SK-MEL-5 (cell line): ENCODE data around the gene TANGO2. TPM values are rescaled to one million over a fixed set of nuclear protein-coding genes. Genes with fewer than 3 reads are reported as not detected.

Source experiments
- DNase-seq: peaks from one replicate; pipeline ENCODE4 v3.0.0-alpha.2; 2016; ENCODE audit warnings: low read depth, low spot score
- in situ Hi-C: cut with HindIII; loops from 2 replicates; pipeline ENCODE4 v1.10.0; 2016; ENCODE audit warnings: low sequenced_read_pairs, high pct_unique_total_duplicates, low pct_unique_long_range_greater_than_20kb
- total RNA-seq: library from RNA; depleted of rRNA; stranded (reverse); fragments of >200 nt; shearing (Covaris generic); gene quantifications from 2 replicates; pipeline ENCODE4 v1.2.3, GENCODE V29; 2014

The TANGO2 gene
- total RNA-seq, 1 experiment from 2014 or later: 68.3 TPM

- DNase-seq: no peak
- in situ Hi-C loops: no loop called here
Observed at GRCh38 chr22:20083891-20084546, 63.1 kb downstream of the TANGO2 start.

GRCh38 chr22:20084547-20085413 lies 63.9 kb downstream of the TANGO2 start:
- DNase-seq: peak; percentile 41
- in situ Hi-C loops: no loop called here

GRCh38 chr22:20085651-20086050 lies 64.7 kb downstream of the TANGO2 start:
- DNase-seq: no peak
- in situ Hi-C loops: no loop called here

- in situ Hi-C loops: no loop called here
- DNase-seq: no peak
Observed at GRCh38 chr22:20086101-20086599, 65.2 kb downstream of the TANGO2 start.

- in situ Hi-C loops: no loop called here
- no peak for DNase-seq
Observed at GRCh38 chr22:20086763-20087162, 65.9 kb downstream of the TANGO2 start.

DNA sequence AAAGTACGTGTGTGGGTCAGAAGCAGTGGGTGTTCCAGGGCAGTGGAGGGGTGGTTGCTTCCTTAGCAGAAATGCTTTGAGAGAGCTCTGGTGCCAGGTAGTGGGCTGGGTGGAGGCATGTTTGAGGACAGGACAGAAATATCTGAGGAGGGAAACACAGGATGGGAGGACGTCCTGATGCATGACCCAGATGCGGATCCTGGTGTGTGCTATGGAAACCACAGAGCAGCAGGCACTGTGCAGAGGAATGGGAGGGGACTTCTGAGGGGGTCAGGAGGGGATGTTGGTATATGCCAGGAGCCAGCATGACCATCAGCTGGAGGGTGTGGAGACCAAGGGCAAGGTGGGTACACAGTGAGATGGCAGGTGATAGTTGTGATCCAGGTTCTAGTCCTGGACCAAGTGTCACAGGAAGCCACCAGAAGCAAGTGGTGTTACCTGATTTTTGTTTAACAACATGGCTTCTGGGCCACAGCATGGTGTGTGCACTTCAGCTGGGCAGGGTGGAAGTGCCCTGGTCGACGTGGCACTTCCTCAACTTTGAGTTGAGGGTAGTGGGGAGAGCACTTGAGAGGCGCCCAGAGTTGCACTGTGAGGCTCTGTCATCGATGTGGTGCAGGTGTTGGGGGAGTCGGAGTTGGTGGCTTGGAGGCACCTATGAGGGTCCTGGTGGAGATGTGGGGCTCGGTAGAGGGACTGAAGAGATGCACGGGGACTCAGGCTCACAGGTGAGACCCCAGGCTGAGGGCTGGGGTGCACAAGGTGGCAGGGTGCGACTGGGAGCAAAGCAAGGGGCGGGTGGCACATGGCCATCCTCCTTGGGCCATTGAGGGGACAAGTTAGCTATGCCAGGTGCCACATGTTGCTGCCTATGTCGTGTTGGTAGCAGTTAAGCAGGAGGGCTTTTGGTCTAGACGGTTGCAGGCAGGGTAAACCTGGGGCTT lies 66.7 kb downstream of the TANGO2 start:
- in situ Hi-C loops: no loop called here
- no peak for DNase-seq

GRCh38 chr22:20088263-20088648 lies 67.3 kb downstream of the TANGO2 start:
- in situ Hi-C loops: no loop called here
- DNase-seq: no peak

DNA sequence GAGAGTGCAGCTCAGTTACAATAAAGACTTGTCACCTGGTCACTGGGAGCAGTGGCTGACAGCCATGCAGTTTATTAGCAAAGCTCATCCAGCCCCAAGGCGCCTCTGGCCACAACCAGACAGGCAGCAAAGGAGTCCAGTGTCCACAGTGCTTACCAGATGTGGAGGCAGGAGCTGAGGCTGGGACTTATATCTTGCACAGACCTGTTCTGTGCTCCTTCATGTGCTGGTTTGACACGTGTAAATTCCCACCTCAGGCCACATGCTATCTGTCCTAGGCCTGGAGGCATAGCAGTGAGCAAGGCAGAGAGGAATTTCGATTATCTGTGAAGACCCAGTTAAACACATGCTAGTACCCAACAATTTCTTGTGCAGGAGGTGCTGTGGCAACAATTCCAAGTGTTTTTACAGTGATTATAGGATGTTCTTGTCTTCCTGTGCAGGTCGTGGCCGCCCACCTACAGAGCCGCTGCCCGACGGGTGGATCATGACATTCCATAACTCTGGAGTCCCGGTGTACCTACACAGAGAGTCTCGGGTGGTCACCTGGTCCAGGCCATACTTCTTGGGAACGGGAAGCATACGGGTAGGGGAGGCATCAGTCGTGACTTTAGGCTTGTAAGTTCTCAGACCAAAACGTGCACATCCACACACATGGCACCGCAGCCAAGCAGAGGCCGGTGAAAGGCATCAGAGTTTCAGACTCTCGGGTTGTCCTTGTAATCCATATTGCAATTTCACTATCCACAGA lies 68.5 kb downstream of the TANGO2 start:
- no peak for DNase-seq
- in situ Hi-C loops: no loop called here

GRCh38 chr22:20089977-20090729 lies 69.2 kb downstream of the TANGO2 start:
- in situ Hi-C loops: no loop called here
- no peak for DNase-seq

GRCh38 chr22:20090730-20091240 lies 69.9 kb downstream of the TANGO2 start:
- no peak for DNase-seq
- in situ Hi-C loops: no loop called here

DNA sequence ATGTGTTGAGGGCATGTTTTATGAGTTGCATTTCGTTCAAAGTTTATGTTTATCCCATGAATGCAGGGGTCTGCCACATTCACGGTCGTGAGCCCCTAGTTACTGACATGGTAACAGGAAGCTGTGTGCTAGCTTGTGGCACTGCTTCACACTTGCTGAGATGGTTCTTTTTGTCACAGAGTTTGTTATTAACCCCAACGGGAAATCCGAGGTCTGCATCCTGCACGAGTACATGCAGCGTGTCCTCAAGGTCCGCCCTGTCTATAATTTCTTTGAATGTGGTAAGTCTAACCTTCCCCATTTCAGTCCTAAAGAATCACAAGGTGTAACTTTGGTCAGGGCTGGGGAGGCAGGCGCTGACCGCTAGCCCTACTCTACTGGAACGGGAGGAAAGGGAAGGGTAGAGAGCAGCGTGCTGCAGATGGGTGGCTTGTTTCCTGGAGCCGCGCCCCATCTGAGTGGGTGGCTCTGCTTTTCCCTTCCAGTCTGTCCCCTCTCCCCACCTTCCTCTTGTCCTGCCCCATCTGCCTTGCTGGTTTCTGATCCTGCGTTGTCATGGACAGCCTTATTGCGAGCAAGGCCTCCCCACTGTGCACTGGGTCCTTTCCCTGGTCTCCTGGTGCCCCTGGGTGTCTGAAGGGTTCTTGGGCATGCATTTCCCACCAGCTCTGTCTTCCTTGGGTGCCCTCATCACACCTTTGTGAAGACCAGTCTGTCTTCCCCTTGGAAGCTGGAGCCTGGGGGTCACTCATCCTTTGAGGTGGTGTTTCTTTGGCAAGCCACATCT lies 71.0 kb downstream of the TANGO2 start:
- in situ Hi-C loops: no loop called here

DNA sequence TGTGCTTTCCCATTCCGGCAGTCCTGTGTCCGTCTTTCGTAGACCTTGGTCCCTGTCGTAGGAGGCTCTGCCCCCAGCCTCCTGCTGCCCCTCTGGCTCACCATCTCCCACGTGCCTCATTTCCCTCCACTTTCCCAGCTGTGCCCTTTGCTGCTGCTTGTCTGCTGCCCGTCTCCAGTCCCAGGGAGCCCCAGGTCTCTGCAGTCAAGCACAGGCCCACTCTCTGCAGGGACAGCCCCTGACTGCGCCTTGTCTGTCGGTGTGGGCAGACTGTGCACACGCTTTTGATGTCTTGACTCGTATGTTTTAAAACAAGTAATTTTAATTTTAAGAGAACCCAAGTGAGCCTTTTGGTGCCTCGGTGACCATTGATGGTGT lies 71.6 kb downstream of the TANGO2 start:
- no peak for DNase-seq
- in situ Hi-C loops: no loop called here

More for the DNA sequence above, 71.0 kb downstream of the TANGO2 start:
- DNase-seq: no peak

- no peak for DNase-seq
- in situ Hi-C loops: no loop called here
Observed at GRCh38 chr22:20093418-20094196, 72.7 kb downstream of the TANGO2 start.

DNA sequence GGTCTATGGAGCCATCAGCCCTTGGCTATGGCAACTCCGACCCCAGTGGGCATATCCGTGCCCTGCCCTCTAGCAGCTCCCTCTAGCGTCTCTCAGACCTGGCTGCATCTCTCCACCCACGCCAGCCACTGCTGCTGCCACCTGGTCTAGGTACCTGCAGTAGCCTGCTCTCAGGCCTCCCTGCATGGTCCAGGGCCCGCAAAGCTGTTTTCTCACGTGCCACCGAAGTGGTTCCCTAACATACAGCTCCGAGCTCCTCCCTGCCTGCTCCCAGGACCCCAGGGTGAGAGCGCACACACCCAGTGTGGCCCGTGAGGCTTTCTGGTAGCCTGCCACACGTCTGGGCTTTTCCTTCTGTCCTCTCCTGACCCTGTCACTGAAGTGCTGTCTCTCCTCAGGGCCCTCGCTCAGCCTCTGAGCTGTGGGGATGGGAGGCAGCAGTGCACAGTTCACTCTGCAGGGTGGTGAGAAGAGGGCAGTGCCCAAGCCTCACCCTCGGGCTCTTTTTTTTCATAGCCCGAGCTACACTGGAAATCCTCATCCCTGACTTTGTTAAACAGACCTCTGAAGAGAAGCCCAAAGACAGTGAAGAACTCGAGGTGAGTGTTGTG lies 73.4 kb downstream of the TANGO2 start:
- no peak for DNase-seq
- in situ Hi-C loops: no loop called here

DNA sequence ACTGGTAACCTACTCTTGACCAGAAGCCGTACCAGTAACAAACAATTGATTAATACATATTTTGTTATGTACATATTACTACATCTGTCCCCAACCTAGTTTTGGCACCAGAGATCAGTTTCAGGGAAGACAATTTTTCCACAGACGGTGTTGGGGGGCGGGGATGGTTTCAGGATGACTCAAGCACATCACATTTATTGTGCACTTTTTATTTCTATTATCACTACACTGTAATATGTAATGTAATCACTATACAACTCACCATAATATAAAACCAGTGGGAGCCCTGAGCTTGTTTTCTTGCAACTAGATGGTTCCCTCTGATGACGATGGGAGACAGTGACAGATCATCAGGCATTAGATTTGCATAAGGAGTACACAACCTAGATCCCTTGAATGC lies 74.6 kb downstream of the TANGO2 start:
- in situ Hi-C loops: no loop called here
- no peak for DNase-seq
